ENCODE data around the gene PDE4D.

PDE4D gene

GRCh38 chr5:59893429-59894227, at the start of gene PDE4D:
PDE4D (minus strand) TSS chr5:59893726.
- no peak for FAIRE-seq

GRCh38 chr5:59937633-59938032, 44.1 kb upstream of the PDE4D start:
- FAIRE-seq = no peak

GRCh38 chr5:59923465-59923864, 29.9 kb upstream of the PDE4D start:
- FAIRE-seq = no peak

- FAIRE-seq = no peak
These were observed 28.7 kb upstream of the PDE4D start for GRCh38 chr5:59922220-59922619.

- FAIRE-seq = no peak
These were observed 28.3 kb upstream of the PDE4D start for GRCh38 chr5:59921816-59922215.

- FAIRE-seq = no peak
These were observed 26.0 kb upstream of the PDE4D start for GRCh38 chr5:59919484-59919883.

- FAIRE-seq = no peak
These were observed 23.6 kb upstream of the PDE4D start for GRCh38 chr5:59917121-59917520.

- FAIRE-seq = no peak
These were observed 11.7 kb upstream of the PDE4D start for GRCh38 chr5:59905188-59905587.

- no peak for FAIRE-seq
These were observed 3.5 kb upstream of the PDE4D start for GRCh38 chr5:59897075-59897474.

- no peak for FAIRE-seq
These were observed 1.4 kb downstream of the PDE4D start for GRCh38 chr5:59891962-59892643.

- no peak for FAIRE-seq
These were observed 6.3 kb downstream of the PDE4D start for GRCh38 chr5:59887274-59887673.

GRCh38 chr5:59874675-59875074, 18.9 kb downstream of the PDE4D start:
- no peak for FAIRE-seq

- FAIRE-seq = no peak
These were observed 20.4 kb downstream of the PDE4D start for GRCh38 chr5:59873113-59873512.

- FAIRE-seq = no peak
These were observed 26.9 kb downstream of the PDE4D start for GRCh38 chr5:59866661-59867060.

- FAIRE-seq = no peak
These were observed 28.8 kb downstream of the PDE4D start for GRCh38 chr5:59864718-59865117.

- no peak for FAIRE-seq
These were observed 29.7 kb downstream of the PDE4D start for GRCh38 chr5:59863777-59864176.

- no peak for FAIRE-seq
These were observed 37.2 kb downstream of the PDE4D start for GRCh38 chr5:59856358-59856757.

- no peak for FAIRE-seq
These were observed 42.8 kb downstream of the PDE4D start for GRCh38 chr5:59850766-59851165.

GRCh38 chr5:59847586-59847985, 45.9 kb downstream of the PDE4D start:
- FAIRE-seq = no peak

GRCh38 chr5:59845730-59846129, 47.8 kb downstream of the PDE4D start:
- FAIRE-seq = no peak

GRCh38 chr5:59843511-59844213, 49.9 kb downstream of the PDE4D start:
- FAIRE-seq = no peak

GRCh38 chr5:59842999-59843398, 50.5 kb downstream of the PDE4D start:
- no peak for FAIRE-seq

GRCh38 chr5:59840200-59840601, 53.3 kb downstream of the PDE4D start:
- FAIRE-seq = no peak

- FAIRE-seq = no peak
These were observed 54.5 kb downstream of the PDE4D start for GRCh38 chr5:59838989-59839388.

All from TTC549 (cell line).